ENCODE data around the gene AATK.
"Not testable (repeated sequence)": the region's sequence is repeated elsewhere in the genome, so short reads cannot be mapped to it uniquely, and the experiment has no call there.

AATK gene

GRCh38 chr17:81159611-81160265 lies 6.3 kb downstream of the AATK start:
- DNase-seq = no peak

GRCh38 chr17:81158688-81159590 lies 7.1 kb downstream of the AATK start:
- no peak for DNase-seq

- no peak for DNase-seq
Measured at GRCh38 chr17:81157848-81158687, 8.0 kb downstream of the AATK start.

GRCh38 chr17:81156866-81157805 lies 8.9 kb downstream of the AATK start:
- no peak for DNase-seq

- peak; percentile 62 to 68 for DNase-seq
Measured at GRCh38 chr17:81154961-81155360, 11.1 kb downstream of the AATK start.

GRCh38 chr17:81154016-81154415 lies 12.0 kb downstream of the AATK start:
- not testable (repeated sequence) for DNase-seq

GRCh38 chr17:81153340-81153803 lies 12.6 kb downstream of the AATK start:
- peak; percentile 94 to 96 for DNase-seq

- peak in 1 of 2 donors; percentile 18 for DNase-seq
Measured at GRCh38 chr17:81152288-81152828, 13.7 kb downstream of the AATK start.

GRCh38 chr17:81151278-81151677 lies 14.7 kb downstream of the AATK start:
- no peak for DNase-seq

GRCh38 chr17:81150377-81151077 lies 15.5 kb downstream of the AATK start:
- DNase-seq = peak; percentile 71 to 80

- peak; percentile 90 for DNase-seq
Measured at GRCh38 chr17:81148986-81149533, 17.0 kb downstream of the AATK start.

GRCh38 chr17:81148571-81148970 lies 17.4 kb downstream of the AATK start:
- DNase-seq = no peak

- no peak for DNase-seq
Measured at GRCh38 chr17:81147701-81148100, 18.3 kb downstream of the AATK start.

GRCh38 chr17:81146208-81146607 lies 19.8 kb downstream of the AATK start:
- DNase-seq = not testable (repeated sequence)

- no peak for DNase-seq
Measured at GRCh38 chr17:81144423-81144781, 21.6 kb downstream of the AATK start.

- no peak for DNase-seq
Measured at GRCh38 chr17:81143717-81144422, 22.2 kb downstream of the AATK start.

- DNase-seq = no peak
Measured at GRCh38 chr17:81143200-81143527, 22.9 kb downstream of the AATK start.

GRCh38 chr17:81142301-81143199 lies 23.5 kb downstream of the AATK start:
- DNase-seq = peak; percentile 73 to 92

GRCh38 chr17:81140695-81141094 lies 25.3 kb downstream of the AATK start:
- DNase-seq = no peak
